Measurements from ENCODE around the gene PRMT3. TPM values are rescaled to one million over a fixed set of nuclear protein-coding genes. Genes with fewer than 3 reads are reported as not detected.
"Not testable (repeated sequence)": the region's sequence is repeated elsewhere in the genome, so short reads cannot be mapped to it uniquely, and the experiment has no call there.

PRMT3 gene
- total RNA-seq, 1 donor from 2014 or later = 39.6 TPM

- Histone ChIP-seq H3K9ac (no peak overlapping the region), H3K9me3 (ENCODE audit: low read depth) (no peaks in the 10 kb centered on the region), H2AFZ (replicated peaks) (no peak overlapping the region), H3K79me2 (ENCODE audit: low read depth) (no peaks in the 10 kb centered on the region), H3K36me3 (peaks cover 8% of the 10 kb centered on the region), H3K27me3 (no peaks in the 10 kb centered on the region), H3K4me2 (no peak overlapping the region), H3F3A (ENCODE audit: low read depth) (peaks cover 4% of the 10 kb centered on the region), H3K4me1 (no peaks in the 10 kb centered on the region), H3K27ac (no peak overlapping the region), H3K4me3 (no peak overlapping the region), H4K20me1 (ENCODE audit: low read depth) (no peaks in the 10 kb centered on the region)
- Mint-ChIP-seq H3K27me3 (ENCODE audit: insufficient read depth, low read depth) (no peaks in the 10 kb centered on the region), H3K4me1 (no peaks in the 10 kb centered on the region), H3K36me3 (peaks cover 8% of the 10 kb centered on the region), H3K4me3 (no peak overlapping the region), H3K27ac (no peak overlapping the region), H3K9me3 (no peaks in the 10 kb centered on the region)
- TF ChIP-seq EZH2phosphoT487 (IDR thresholded peaks at IDR 0.05) (no peak), EZH2 (IDR thresholded peaks at IDR 0.05) (no peak), CTCF (IDR thresholded peaks at IDR 0.05) (no peak)
- DNase-seq (ENCODE audit: low spot score) = no peak
These were observed 80.1 kb downstream of the PRMT3 start for GRCh38 chr11:20467487-20468185.

GRCh38 chr11:20470348-20470747, 82.8 kb downstream of the PRMT3 start:
- peaks cover 8% of the 10 kb centered on the region for H3K36me3 ChIP-seq
- Mint-ChIP-seq H3K9me3 (no peaks in the 10 kb centered on the region), H3K27ac (no peak overlapping the region), H3K36me3 (peaks cover 10% of the 10 kb centered on the region), H3K27me3 (ENCODE audit: insufficient read depth, low read depth) (no peaks in the 10 kb centered on the region), H3K4me3 (no peak overlapping the region), H3K4me1 (peaks cover 10% of the 10 kb centered on the region)
- H3K27ac ChIP-seq = no peak overlapping the region
- peaks cover 13% of the 10 kb centered on the region for H3K4me1 ChIP-seq
- no peaks in the 10 kb centered on the region for H4K20me1 ChIP-seq (ENCODE audit: low read depth)
- H3K9me3 ChIP-seq (ENCODE audit: low read depth) = no peaks in the 10 kb centered on the region
- H3K9ac ChIP-seq = no peak overlapping the region
- peaks cover 15% of the 10 kb centered on the region for H3F3A ChIP-seq (ENCODE audit: low read depth)
- TF ChIP-seq EZH2phosphoT487 (IDR thresholded peaks at IDR 0.05) (no peak), EZH2 (IDR thresholded peaks at IDR 0.05) (no peak), CTCF (IDR thresholded peaks at IDR 0.05) (no peak)
- no peaks in the 10 kb centered on the region for H3K79me2 ChIP-seq (ENCODE audit: low read depth)
- no peak overlapping the region for H3K4me3 ChIP-seq
- no peaks in the 10 kb centered on the region for H3K27me3 ChIP-seq
- H3K4me2 ChIP-seq = no peak overlapping the region
- no peak for DNase-seq (ENCODE audit: low spot score)
- H2AFZ ChIP-seq (replicated peaks) = no peak overlapping the region

GRCh38 chr11:20471929-20472328, 84.4 kb downstream of the PRMT3 start:
- not testable (repeated sequence) for H3K79me2 ChIP-seq (ENCODE audit: low read depth); H3K4me2 ChIP-seq; H3K27ac ChIP-seq; H3K9me3 ChIP-seq (ENCODE audit: low read depth); H3K27me3 Mint-ChIP-seq (ENCODE audit: insufficient read depth, low read depth); DNase-seq (ENCODE audit: low spot score); H3K4me3 ChIP-seq; H3K36me3 ChIP-seq; H3K27me3 ChIP-seq; H3K4me3 Mint-ChIP-seq; H3K27ac Mint-ChIP-seq; H3K9me3 Mint-ChIP-seq; H2AFZ ChIP-seq (replicated peaks); H4K20me1 ChIP-seq (ENCODE audit: low read depth); H3K9ac ChIP-seq
- Mint-ChIP-seq H3K36me3 (peaks cover 11% of the 10 kb centered on the region), H3K4me1 (peaks cover 11% of the 10 kb centered on the region)
- peaks cover 15% of the 10 kb centered on the region for H3F3A ChIP-seq (ENCODE audit: low read depth)
- H3K4me1 ChIP-seq = peaks cover 13% of the 10 kb centered on the region

GRCh38 chr11:20474176-20474881, 86.8 kb downstream of the PRMT3 start:
- Mint-ChIP-seq H3K4me1 (peaks cover 11% of the 10 kb centered on the region), H3K9me3 (no peaks in the 10 kb centered on the region), H3K4me3 (no peak overlapping the region), H3K27me3 (ENCODE audit: insufficient read depth, low read depth) (no peaks in the 10 kb centered on the region), H3K36me3 (peaks cover 11% of the 10 kb centered on the region), H3K27ac (peak overlapping the region; percentile 79)
- peaks cover 11% of the 10 kb centered on the region for H3F3A ChIP-seq (ENCODE audit: low read depth)
- H3K36me3 ChIP-seq = peaks cover 8% of the 10 kb centered on the region
- H3K4me2 ChIP-seq = peak overlapping the region; percentile 48
- no peaks in the 10 kb centered on the region for H3K9me3 ChIP-seq (ENCODE audit: low read depth)
- DNase-seq (ENCODE audit: low spot score) = peak; percentile 13
- no peak overlapping the region for H3K27ac ChIP-seq
- TF ChIP-seq EZH2 (IDR thresholded peaks at IDR 0.05) = no peak
- no peak for TF ChIP-seq CTCF (IDR thresholded peaks at IDR 0.05)
- TF ChIP-seq EZH2phosphoT487 (IDR thresholded peaks at IDR 0.05) = no peak
- no peak overlapping the region for H3K4me3 ChIP-seq
- H2AFZ ChIP-seq (replicated peaks) = peak overlapping the region; percentile 60
- H3K4me1 ChIP-seq = peaks cover 13% of the 10 kb centered on the region
- no peak overlapping the region for H3K9ac ChIP-seq
- no peaks in the 10 kb centered on the region for H3K27me3 ChIP-seq
- H4K20me1 ChIP-seq (ENCODE audit: low read depth) = no peaks in the 10 kb centered on the region
- H3K79me2 ChIP-seq (ENCODE audit: low read depth) = no peaks in the 10 kb centered on the region
